Measurements from ENCODE around the gene TMEM190.

- no peak for TF ChIP-seq FOXM1 (IDR thresholded peaks at IDR 0.05; ENCODE audit: low read depth, low read length)
- no peak for TF ChIP-seq CTCF (IDR thresholded peaks at IDR 0.05 in 2 of 3, conservative IDR thresholded peaks at IDR 0.05 in 1 of 3; ENCODE audit: control insufficient read depth in 2 of 3, extremely low read depth in 1 of 3, insufficient read depth in 1 of 3, low read depth in 3 of 3, low read length in 3 of 3)
- TF ChIP-seq POLR2A (IDR thresholded peaks at IDR 0.05; ENCODE audit: low read depth, low read length) = 0 out of 2 replicates have a peak, but pooled peaks have one; percentile 21
- TF ChIP-seq PKNOX1 (IDR thresholded peaks at IDR 0.05) = no peak
- no peak for TF ChIP-seq JUND (IDR thresholded peaks at IDR 0.05; ENCODE audit: low read depth, low read length)
- TF ChIP-seq USF2 (IDR thresholded peaks at IDR 0.05; ENCODE audit: borderline replicate concordance, low read depth, low read length) = no peak
- TF ChIP-seq TAF1 (IDR thresholded peaks at IDR 0.05; ENCODE audit: borderline replicate concordance, low read depth, low read length) = no peak
- no peak for TF ChIP-seq ATF3 (IDR thresholded peaks at IDR 0.05; ENCODE audit: borderline replicate concordance, extremely low read depth, low read depth, low read length)
- no peak for TF ChIP-seq EED (IDR thresholded peaks at IDR 0.05; ENCODE audit: low read depth)
- TF ChIP-seq, protein P1, sequence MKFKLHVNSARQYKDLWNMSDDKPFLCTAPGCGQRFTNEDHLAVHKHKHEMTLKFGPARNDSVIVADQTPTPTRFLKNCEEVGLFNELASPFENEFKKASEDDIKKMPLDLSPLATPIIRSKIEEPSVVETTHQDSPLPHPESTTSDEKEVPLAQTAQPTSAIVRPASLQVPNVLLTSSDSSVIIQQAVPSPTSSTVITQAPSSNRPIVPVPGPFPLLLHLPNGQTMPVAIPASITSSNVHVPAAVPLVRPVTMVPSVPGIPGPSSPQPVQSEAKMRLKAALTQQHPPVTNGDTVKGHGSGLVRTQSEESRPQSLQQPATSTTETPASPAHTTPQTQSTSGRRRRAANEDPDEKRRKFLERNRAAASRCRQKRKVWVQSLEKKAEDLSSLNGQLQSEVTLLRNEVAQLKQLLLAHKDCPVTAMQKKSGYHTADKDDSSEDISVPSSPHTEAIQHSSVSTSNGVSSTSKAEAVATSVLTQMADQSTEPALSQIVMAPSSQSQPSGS (IDR thresholded peaks at IDR 0.05; ENCODE audit: low read length) = no peak
- TF ChIP-seq YY1 (IDR thresholded peaks at IDR 0.05; ENCODE audit: low read depth, low read length) = no peak
- no peak for TF ChIP-seq SMAD1 (IDR thresholded peaks at IDR 0.05; ENCODE audit: low read depth, partially characterized antibody)
- TF ChIP-seq RFX5 (IDR thresholded peaks at IDR 0.05; ENCODE audit: low read depth, low read length) = no peak
- TF ChIP-seq ESRRA (IDR thresholded peaks at IDR 0.05; ENCODE audit: low read length) = no peak
Measured at GRCh38 chr19:55345101-55345817, 31.4 kb upstream of the TMEM190 start.

All from GM12878 (cell line).